RWPE2 (cell line): Measurements from ENCODE around the gene TSHZ2.

ENCODE experiments used
- ATAC-seq: fragments of 200-7000 bp; cut with Tn5 transposase; 3 replicates; pipeline ENCODE4 v1.9.1; 2021; ENCODE audit warnings: low read depth
- DNase-seq: peaks from one replicate; pipeline ENCODE4 v3.0.0-alpha.2; 2020; ENCODE audit warnings: low spot score
- H3K27ac ChIP-seq: fragments of 450-650 bp; 2 replicates; pipeline ENCODE4 v1.5.1; 2017; ENCODE audit warnings: mild to moderate bottlenecking; ENCODE audit not compliant: poor library complexity, severe bottlenecking
- H3K27me3 ChIP-seq: fragments of 250-450 bp; sonication (Bioruptor Pico); 2 replicates; pipeline ENCODE4 v1.5.1; 2021; ENCODE audit warnings: mild to moderate bottlenecking, moderate library complexity; ENCODE audit not compliant: insufficient read depth, poor library complexity, severe bottlenecking
- H3K36me3 ChIP-seq: fragments of 250-450 bp; sonication (Bioruptor Pico); 2 replicates; pipeline ENCODE4 v1.5.1; 2020; ENCODE audit warnings: low read depth, mild to moderate bottlenecking, moderate library complexity
- H3K4me1 ChIP-seq: fragments of 250-450 bp; sonication (Bioruptor Pico); 2 replicates; pipeline ENCODE4 v1.5.1; 2021; ENCODE audit warnings: mild to moderate bottlenecking, moderate library complexity; ENCODE audit not compliant: insufficient read depth, poor library complexity, severe bottlenecking
- H3K4me3 ChIP-seq: fragments of 250-450 bp; sonication (Bioruptor Pico); 2 replicates; pipeline ENCODE4 v1.5.1; 2021; ENCODE audit warnings: mild to moderate bottlenecking, moderate library complexity; ENCODE audit not compliant: severe bottlenecking
- H3K9me3 ChIP-seq: fragments of 250-450 bp; sonication (Bioruptor Pico); 2 replicates; pipeline ENCODE4 v1.5.1; 2021; ENCODE audit warnings: mild to moderate bottlenecking, moderate library complexity; ENCODE audit not compliant: severe bottlenecking
- CTCF ChIP-seq: fragments of 450-650 bp; IDR thresholded peaks from one replicate; pipeline ENCODE4 v1.5.1; 2017; ENCODE audit warnings: mild to moderate bottlenecking, moderate library complexity; ENCODE audit not compliant: poor library complexity, severe bottlenecking

TSHZ2 gene

DNA sequence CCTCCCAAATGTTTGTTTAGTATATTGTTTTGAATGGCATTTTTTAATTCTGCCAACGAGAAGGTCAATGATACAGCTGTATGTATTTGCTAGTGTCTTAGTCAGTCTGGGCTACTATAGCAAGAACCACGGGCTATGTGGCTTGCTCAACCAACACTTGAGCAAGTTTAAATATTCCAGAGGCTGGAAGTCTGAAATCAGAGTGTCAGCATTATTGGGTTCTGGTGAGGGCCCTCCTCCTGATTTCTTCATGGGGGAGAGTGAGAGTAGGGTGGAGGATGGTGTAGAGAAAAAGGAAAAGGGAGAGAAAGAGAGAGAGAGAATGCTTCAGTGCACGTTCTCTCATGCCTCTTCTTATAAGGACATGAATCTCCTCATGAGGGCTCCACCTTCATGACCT, 144.6 kb downstream of the TSHZ2 start:
- ATAC-seq, result no peak
- no peaks in the 10 kb centered on the region for H3K36me3 ChIP-seq
- no peaks in the 10 kb centered on the region for H3K4me1 ChIP-seq
- no peak overlapping the region for H3K4me3 ChIP-seq
- no peak overlapping the region for H3K27ac ChIP-seq
- H3K9me3 ChIP-seq, result no peaks in the 10 kb centered on the region
- TF ChIP-seq CTCF, result no peak
- DNase-seq, result no peak
- H3K27me3 ChIP-seq, result peaks cover 3% of the 10 kb centered on the region

GRCh38 chr20:53122853-53123252, 150.7 kb downstream of the TSHZ2 start:
- DNase-seq (no peak), ATAC-seq (no peak)
- TF ChIP-seq CTCF, result no peak
- no peaks in the 10 kb centered on the region for H3K9me3 ChIP-seq
- no peak overlapping the region for H3K27ac ChIP-seq
- no peak overlapping the region for H3K4me3 ChIP-seq
- no peaks in the 10 kb centered on the region for H3K27me3 ChIP-seq
- H3K4me1 ChIP-seq, result no peaks in the 10 kb centered on the region
- H3K36me3 ChIP-seq, result no peaks in the 10 kb centered on the region

GRCh38 chr20:53124075-53124551, 152.0 kb downstream of the TSHZ2 start:
- H3K4me1 ChIP-seq, result no peaks in the 10 kb centered on the region
- no peak for TF ChIP-seq CTCF
- ATAC-seq (no peak), DNase-seq (no peak)
- no peak overlapping the region for H3K27ac ChIP-seq
- H3K36me3 ChIP-seq, result no peaks in the 10 kb centered on the region
- H3K27me3 ChIP-seq, result no peaks in the 10 kb centered on the region
- no peaks in the 10 kb centered on the region for H3K9me3 ChIP-seq
- H3K4me3 ChIP-seq, result no peak overlapping the region

GRCh38 chr20:53124803-53125202, 152.6 kb downstream of the TSHZ2 start:
- DNase-seq (no peak), ATAC-seq (no peak)
- Histone ChIP-seq H3K36me3 (no peaks in the 10 kb centered on the region), H3K4me1 (no peaks in the 10 kb centered on the region), H3K9me3 (no peaks in the 10 kb centered on the region), H3K27ac (no peak overlapping the region), H3K27me3 (no peaks in the 10 kb centered on the region), H3K4me3 (no peak overlapping the region)
- TF ChIP-seq CTCF, result no peak

DNA sequence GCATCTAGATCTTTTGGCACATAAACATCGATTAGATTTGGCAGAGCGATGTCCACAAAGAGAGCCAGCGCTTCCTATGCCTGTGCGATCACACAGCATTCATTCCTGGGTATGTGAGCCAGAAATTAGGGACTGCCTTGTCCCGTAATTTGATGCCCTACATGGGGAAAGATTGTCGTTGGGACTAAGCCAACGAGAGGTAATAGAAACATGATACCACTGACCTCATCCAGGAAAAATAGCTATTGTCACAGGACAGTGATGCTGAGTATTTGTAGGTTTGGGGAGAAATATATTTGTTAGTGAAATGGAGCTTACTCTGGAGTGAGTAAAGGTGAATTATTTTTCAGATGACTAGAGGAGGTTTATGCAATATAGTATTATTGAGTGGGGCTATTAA, 154.0 kb downstream of the TSHZ2 start:
- H3K4me1 ChIP-seq, result no peaks in the 10 kb centered on the region
- H3K27me3 ChIP-seq, result no peaks in the 10 kb centered on the region
- H3K36me3 ChIP-seq, result no peaks in the 10 kb centered on the region
- ATAC-seq, result peak; percentile 55
- DNase-seq, result no peak
- no peaks in the 10 kb centered on the region for H3K9me3 ChIP-seq
- H3K4me3 ChIP-seq, result no peak overlapping the region
- no peak for TF ChIP-seq CTCF
- H3K27ac ChIP-seq, result no peak overlapping the region
